Measurements from ENCODE around the gene AREL1.
A peak's percentile ranks its signal among the peaks of the same experiment; 100 is the strongest.

Gene AREL1

GRCh38 chr14:74635847-74636246, 77.0 kb downstream of the AREL1 start:
- DNase-seq (ENCODE audit: low spot score) = no peak

- DNase-seq (ENCODE audit: low spot score) = no peak
Observed at GRCh38 chr14:74634964-74635363, 77.9 kb downstream of the AREL1 start.

GRCh38 chr14:74634481-74634880, 78.4 kb downstream of the AREL1 start:
- DNase-seq (ENCODE audit: low spot score) = no peak

- DNase-seq (ENCODE audit: low spot score) = no peak
Observed at GRCh38 chr14:74630881-74631690, 81.8 kb downstream of the AREL1 start.

GRCh38 chr14:74628418-74628817, 84.5 kb downstream of the AREL1 start:
- no peak for DNase-seq (ENCODE audit: low spot score)

GRCh38 chr14:74627076-74627475, 85.8 kb downstream of the AREL1 start:
- no peak for DNase-seq (ENCODE audit: low spot score)

- no peak for DNase-seq (ENCODE audit: low spot score)
Observed at GRCh38 chr14:74622257-74622656, 90.6 kb downstream of the AREL1 start.

- DNase-seq (ENCODE audit: low spot score) = no peak
Observed at GRCh38 chr14:74621556-74621955, 91.3 kb downstream of the AREL1 start.

GRCh38 chr14:74620923-74621322, 92.0 kb downstream of the AREL1 start:
- no peak for DNase-seq (ENCODE audit: low spot score)

GRCh38 chr14:74620497-74620921, 92.4 kb downstream of the AREL1 start:
- DNase-seq (ENCODE audit: low spot score) = peak; percentile 84

GRCh38 chr14:74619672-74620131, 93.2 kb downstream of the AREL1 start:
- DNase-seq (ENCODE audit: low spot score) = peak; percentile 54

- peak; percentile 54 for DNase-seq (ENCODE audit: low spot score)
Observed at GRCh38 chr14:74618078-74618952, 94.6 kb downstream of the AREL1 start.

- no peak for DNase-seq (ENCODE audit: low spot score)
Observed at GRCh38 chr14:74616996-74617700, 95.7 kb downstream of the AREL1 start.

GRCh38 chr14:74616507-74616906, 96.4 kb downstream of the AREL1 start:
- peak; percentile 43 for DNase-seq (ENCODE audit: low spot score)

- DNase-seq (ENCODE audit: low spot score) = no peak
Observed at GRCh38 chr14:74615735-74616134, 97.1 kb downstream of the AREL1 start.

GRCh38 chr14:74614508-74615495, 98.1 kb downstream of the AREL1 start:
- DNase-seq (ENCODE audit: low spot score) = no peak

- no peak for DNase-seq (ENCODE audit: low spot score)
Observed at GRCh38 chr14:74613211-74613914, 99.5 kb downstream of the AREL1 start.

- peak; percentile 12 for DNase-seq (ENCODE audit: low spot score)
Observed at GRCh38 chr14:74612350-74613021, 100.4 kb downstream of the AREL1 start.

GRCh38 chr14:74611650-74612349, 101.1 kb downstream of the AREL1 start, which contains the start of gene LTBP2:
Gene LTBP2, minus strand, starts transcription at chr14:74612237. Its CDS starts 293 bp downstream, at chr14:74611944.
- DNase-seq (ENCODE audit: low spot score) = no peak
